Loucy (cell line): Measurements from ENCODE around the gene ZNF732.

ENCODE experiments used
- EZH2phosphoT487 ChIP-seq: fragments of 200-600 bp; IDR thresholded peaks from 2 replicates; pipeline ENCODE4 v1.6.1; 2018; ENCODE audit warnings: antibody characterized with exemption, mild to moderate bottlenecking, moderate library complexity, borderline replicate concordance
- TF ChIP-seq, protein P1 (sequence below): fragments of 200-600 bp; sonication (generic); conservative IDR thresholded peaks from 2 replicates; pipeline ENCODE4 v1.5.1; 2014; ENCODE audit warnings: mild to moderate bottlenecking, antibody characterized with exemption, low read length

- TF ChIP-seq, protein P1, sequence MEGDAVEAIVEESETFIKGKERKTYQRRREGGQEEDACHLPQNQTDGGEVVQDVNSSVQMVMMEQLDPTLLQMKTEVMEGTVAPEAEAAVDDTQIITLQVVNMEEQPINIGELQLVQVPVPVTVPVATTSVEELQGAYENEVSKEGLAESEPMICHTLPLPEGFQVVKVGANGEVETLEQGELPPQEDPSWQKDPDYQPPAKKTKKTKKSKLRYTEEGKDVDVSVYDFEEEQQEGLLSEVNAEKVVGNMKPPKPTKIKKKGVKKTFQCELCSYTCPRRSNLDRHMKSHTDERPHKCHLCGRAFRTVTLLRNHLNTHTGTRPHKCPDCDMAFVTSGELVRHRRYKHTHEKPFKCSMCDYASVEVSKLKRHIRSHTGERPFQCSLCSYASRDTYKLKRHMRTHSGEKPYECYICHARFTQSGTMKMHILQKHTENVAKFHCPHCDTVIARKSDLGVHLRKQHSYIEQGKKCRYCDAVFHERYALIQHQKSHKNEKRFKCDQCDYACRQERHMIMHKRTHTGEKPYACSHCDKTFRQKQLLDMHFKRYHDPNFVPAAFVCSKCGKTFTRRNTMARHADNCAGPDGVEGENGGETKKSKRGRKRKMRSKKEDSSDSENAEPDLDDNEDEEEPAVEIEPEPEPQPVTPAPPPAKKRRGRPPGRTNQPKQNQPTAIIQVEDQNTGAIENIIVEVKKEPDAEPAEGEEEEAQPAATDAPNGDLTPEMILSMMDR, result no peak
- TF ChIP-seq EZH2phosphoT487, result no peak
Observed at GRCh38 chr4:253936-254756, 51.1 kb downstream of the ZNF732 start.
